ENCODE data around the gene AFP. TPM values are rescaled to one million over a fixed set of nuclear protein-coding genes. Genes with fewer than 3 reads are reported as not detected.

Gene AFP
- total RNA-seq, 1 donor from 2014 or later, result not detected

DNA sequence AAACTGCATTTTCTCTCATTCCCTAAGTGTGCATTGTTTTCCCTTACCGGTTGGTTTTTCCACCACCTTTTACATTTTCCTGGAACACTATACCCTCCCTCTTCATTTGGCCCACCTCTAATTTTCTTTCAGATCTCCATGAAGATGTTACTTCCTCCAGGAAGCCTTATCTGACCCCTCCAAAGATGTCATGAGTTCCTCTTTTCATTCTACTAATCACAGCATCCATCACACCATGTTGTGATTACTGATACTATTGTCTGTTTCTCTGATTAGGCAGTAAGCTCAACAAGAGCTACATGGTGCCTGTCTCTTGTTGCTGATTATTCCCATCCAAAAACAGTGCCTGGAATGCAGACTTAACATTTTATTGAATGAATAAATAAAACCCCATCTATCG, 2.9 kb upstream of the AFP start:
- no peak for DNase-seq
- intact Hi-C loops (cut with micrococcal nuclease), result no loop called here
- TF ChIP-seq CTCF (IDR thresholded peaks at IDR 0.05; ENCODE audit: borderline replicate concordance), result no peak
- Histone ChIP-seq H3K27me3 (ENCODE audit: low read depth) (no peaks in the 10 kb centered on the region), H3K36me3 (no peaks in the 10 kb centered on the region), H3K27ac (replicated peaks) (no peak overlapping the region), H3K4me3 (no peak overlapping the region), H3K9me3 (replicated peaks) (no peaks in the 10 kb centered on the region), H3K4me1 (no peaks in the 10 kb centered on the region)

GRCh38 chr4:73434311-73434710, 1.7 kb upstream of the AFP start:
- Histone ChIP-seq H3K27ac (replicated peaks) (no peak overlapping the region), H3K4me1 (no peaks in the 10 kb centered on the region), H3K9me3 (replicated peaks) (no peaks in the 10 kb centered on the region), H3K4me3 (no peak overlapping the region), H3K36me3 (no peaks in the 10 kb centered on the region), H3K27me3 (ENCODE audit: low read depth) (no peaks in the 10 kb centered on the region)
- intact Hi-C loops (cut with micrococcal nuclease), result no loop called here
- TF ChIP-seq CTCF (IDR thresholded peaks at IDR 0.05; ENCODE audit: borderline replicate concordance), result peak; percentile 40
- no peak for DNase-seq

DNA sequence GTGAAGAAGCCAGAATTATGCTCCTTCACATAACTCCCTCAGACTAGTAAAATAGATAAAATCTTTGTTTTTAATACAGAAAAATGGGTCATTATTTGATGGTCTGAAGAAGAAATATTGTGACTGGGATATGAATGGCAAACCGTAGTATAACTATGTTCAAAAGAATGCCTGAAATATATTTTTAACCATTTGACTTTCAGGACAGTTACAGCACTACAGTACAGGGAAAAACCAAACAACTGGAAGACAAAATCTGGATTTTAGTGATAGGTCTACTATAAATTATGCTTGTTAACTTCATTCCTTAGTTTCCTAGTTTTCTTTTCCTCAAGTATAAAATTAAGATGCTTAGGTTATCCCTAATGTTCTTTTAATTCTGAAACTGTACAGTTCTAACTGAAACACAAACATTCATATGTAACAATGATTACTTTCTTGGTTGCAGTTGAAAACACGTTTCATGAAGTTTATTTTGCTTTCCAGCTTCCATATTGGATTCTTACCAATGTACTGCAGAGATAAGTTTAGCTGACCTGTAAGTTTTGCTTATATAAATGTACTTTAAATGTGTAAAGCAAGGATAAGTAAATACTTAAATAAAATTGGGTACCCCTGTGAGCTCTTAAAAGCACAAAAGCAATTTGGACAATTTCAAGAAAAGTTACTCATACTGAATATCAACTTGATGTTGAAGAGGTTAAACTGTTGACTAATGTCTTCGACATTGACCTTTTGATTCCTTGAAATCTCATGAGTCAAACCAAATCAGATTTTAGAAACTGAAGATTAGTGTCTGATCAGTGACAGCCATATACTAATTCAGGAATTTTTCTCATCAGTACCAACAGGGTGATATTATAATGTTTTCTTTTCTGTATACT, 895 bp downstream of the AFP start:
- Histone ChIP-seq H3K36me3 (no peaks in the 10 kb centered on the region), H3K9me3 (replicated peaks) (no peaks in the 10 kb centered on the region), H3K4me1 (no peaks in the 10 kb centered on the region), H3K4me3 (no peak overlapping the region), H3K27ac (replicated peaks) (no peak overlapping the region), H3K27me3 (ENCODE audit: low read depth) (no peaks in the 10 kb centered on the region)
- intact Hi-C loops (cut with micrococcal nuclease), result no loop called here
- TF ChIP-seq CTCF (IDR thresholded peaks at IDR 0.05; ENCODE audit: borderline replicate concordance), result no peak
- DNase-seq, result no peak

GRCh38 chr4:73437558-73437956, 1.5 kb downstream of the AFP start:
- H3K4me3 ChIP-seq, result no peak overlapping the region
- no peak for DNase-seq
- no peak overlapping the region for H3K27ac ChIP-seq (replicated peaks)
- intact Hi-C loops (cut with micrococcal nuclease), result no loop called here
- H3K9me3 ChIP-seq (replicated peaks), result no peaks in the 10 kb centered on the region
- H3K36me3 ChIP-seq, result no peaks in the 10 kb centered on the region
- H3K4me1 ChIP-seq, result no peaks in the 10 kb centered on the region
- H3K27me3 ChIP-seq (ENCODE audit: low read depth), result no peaks in the 10 kb centered on the region
- no peak for TF ChIP-seq CTCF (IDR thresholded peaks at IDR 0.05; ENCODE audit: borderline replicate concordance)

DNA sequence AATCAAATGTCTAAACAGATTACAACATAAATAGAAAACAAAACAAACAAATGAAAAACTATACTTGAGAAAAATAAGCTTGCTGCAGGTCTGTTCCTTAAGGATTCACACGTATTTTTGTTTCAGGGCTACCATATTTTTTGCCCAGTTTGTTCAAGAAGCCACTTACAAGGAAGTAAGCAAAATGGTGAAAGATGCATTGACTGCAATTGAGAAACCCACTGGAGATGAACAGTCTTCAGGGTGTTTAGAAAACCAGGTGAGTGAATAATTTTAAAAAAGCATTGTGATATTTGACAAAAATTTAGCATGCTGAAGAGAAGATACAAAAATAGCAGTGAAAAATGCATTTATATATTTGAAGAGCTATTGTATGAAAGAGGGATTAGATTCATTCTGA, 2.0 kb downstream of the AFP start:
- DNase-seq, result no peak
- Histone ChIP-seq H3K27ac (replicated peaks) (no peak overlapping the region), H3K27me3 (ENCODE audit: low read depth) (no peaks in the 10 kb centered on the region), H3K36me3 (no peaks in the 10 kb centered on the region), H3K4me1 (no peaks in the 10 kb centered on the region), H3K4me3 (no peak overlapping the region), H3K9me3 (replicated peaks) (no peaks in the 10 kb centered on the region)
- intact Hi-C loops (cut with micrococcal nuclease), result no loop called here
- TF ChIP-seq CTCF (IDR thresholded peaks at IDR 0.05; ENCODE audit: borderline replicate concordance), result no peak

Data from left ventricle myocardium inferior (tissue), 1 donor.